Keratinocyte (primary cell): ENCODE data around the gene SPRED1. TPM values are rescaled to one million over a fixed set of nuclear protein-coding genes. Genes with fewer than 3 reads are reported as not detected.

Experiments
- DNase-seq: peaks from one replicate; pipeline ENCODE4 v3.0.0-alpha.2; 2011; ENCODE audit warnings: low read depth, missing footprints, low spot score
- FAIRE-seq: peaks from 2 replicates; lab custom pipeline; 2011; peaks lifted over from hg19 to GRCh38; lab: Jason Lieb, UNC
- H2AFZ ChIP-seq: 2 replicates; pipeline ENCODE4 v1.6.0; 2012; ENCODE audit warnings: low read length, control low read depth, inconsistent platforms; ENCODE audit not compliant: control insufficient read depth
- H3K27ac ChIP-seq: 2 replicates; pipeline ENCODE4 v1.5.1; 2011; ENCODE audit warnings: low read length; ENCODE audit not compliant: control insufficient read depth, insufficient read depth
- H3K27me3 ChIP-seq: 3 replicates; pipeline ENCODE4 v1.6.0; 2011; ENCODE audit warnings: low read length; ENCODE audit not compliant: control insufficient read depth, insufficient read depth; ENCODE audit errors: extremely low read depth
- H3K36me3 ChIP-seq, 2 experiments: 2 replicates in 1 of 2; 3 replicates in 1 of 2; pipeline ENCODE4 v1.5.1; 2011; ENCODE audit warnings: low read length in 2 of 2, mild to moderate bottlenecking in 1 of 2; ENCODE audit not compliant: control insufficient read depth in 2 of 2, insufficient read depth in 2 of 2; ENCODE audit errors: extremely low read depth in 1 of 2
- H3K4me1 ChIP-seq: 3 replicates; pipeline ENCODE4 v1.5.1; 2011; ENCODE audit warnings: low read length; ENCODE audit not compliant: control insufficient read depth, insufficient read depth; ENCODE audit errors: extremely low read depth
- H3K4me2 ChIP-seq: 3 replicates; pipeline ENCODE4 v1.6.0; 2011; ENCODE audit warnings: low read depth, low read length; ENCODE audit not compliant: control insufficient read depth, insufficient read depth; ENCODE audit errors: extremely low read depth
- H3K4me3 ChIP-seq, 3 experiments: fragments of 200-600 bp in 1 of 3; sonication (generic) in 1 of 3; 2 replicates in 2 of 3; 3 replicates in 1 of 3; pipeline ENCODE4 v1.5.1; 2011 to 2016; ENCODE audit warnings: low read length in 3 of 3, mild to moderate bottlenecking in 3 of 3, control low read depth in 2 of 3, inconsistent platforms in 1 of 3, low read depth in 1 of 3, mixed read lengths in 1 of 3, mixed run types in 1 of 3, moderate library complexity in 1 of 3; ENCODE audit not compliant: control insufficient read depth in 2 of 3, insufficient read depth in 2 of 3; ENCODE audit errors: extremely low read depth in 1 of 3
- H3K79me2 ChIP-seq: 2 replicates; pipeline ENCODE4 v1.6.0; 2012; ENCODE audit warnings: low read length; ENCODE audit not compliant: control insufficient read depth, insufficient read depth
- H3K9ac ChIP-seq: 3 replicates; pipeline ENCODE4 v1.6.0; 2011; ENCODE audit warnings: low read length; ENCODE audit not compliant: control insufficient read depth, insufficient read depth; ENCODE audit errors: extremely low read depth
- H3K9me1 ChIP-seq: 3 replicates; pipeline ENCODE4 v1.6.0; 2011; ENCODE audit warnings: low read length; ENCODE audit not compliant: control insufficient read depth, insufficient read depth; ENCODE audit errors: extremely low read depth
- H3K9me3 ChIP-seq: 2 replicates; pipeline ENCODE4 v1.5.1; 2012; ENCODE audit warnings: low read depth, low read length; ENCODE audit not compliant: control insufficient read depth
- H4K20me1 ChIP-seq: 3 replicates; pipeline ENCODE4 v1.6.0; 2011; ENCODE audit warnings: low read length; ENCODE audit not compliant: control insufficient read depth, insufficient read depth; ENCODE audit errors: extremely low read depth
- CTCF ChIP-seq, 3 experiments: IDR thresholded peaks in 1 of 3; conservative IDR thresholded peaks in 1 of 3; optimal IDR thresholded peaks in 1 of 3; 2 replicates in 2 of 3; 3 replicates in 1 of 3; pipeline versions ENCODE3 to v1.5.1; 2011; ENCODE audit warnings: low read length in 3 of 3, mild to moderate bottlenecking in 3 of 3, moderate library complexity in 2 of 3, control low read depth in 1 of 3, inconsistent platforms in 1 of 3; ENCODE audit not compliant: insufficient read depth in 2 of 3; ENCODE audit errors: extremely low read depth in 1 of 3
- EZH2 ChIP-seq: IDR thresholded peaks from one replicate; pipeline ENCODE4 v1.6.1; 2012; ENCODE audit warnings: inconsistent platforms, mild to moderate bottlenecking, low read length, moderate library complexity
- dilution Hi-C: fragments of 300-500 bp; cut with MboI; formaldehyde crosslinking; loops from one replicate; pipeline ENCODE4 v1.7.0; 2020; ENCODE audit warnings: low sequenced_read_pairs; ENCODE audit not compliant: extremely low pct_ligation_motif_present
- polyA plus RNA-seq, 5 experiments: library from polyadenylated mRNA; depleted of rRNA in 3 of 5; stranded (reverse) in 3 of 5; stranded (forward) in 1 of 5; unstranded in 1 of 5; fragments of >200 nt; gene quantifications; 1 replicate in 1 of 5; 2 replicates in 3 of 5; 3 replicates in 1 of 5; pipeline versions ENCODE4 v1.2.1 to v1.2.3, GENCODE V29; 2011 to 2012; ENCODE audit warnings: missing spikeins in 2 of 5, low read depth in 1 of 5, low replicate concordance in 1 of 5

The SPRED1 gene
- polyA plus RNA-seq, 1 donor (not counting 4 experiments of a cell fraction or from before 2014, with no cell fraction given), result 11.5 TPM

DNA sequence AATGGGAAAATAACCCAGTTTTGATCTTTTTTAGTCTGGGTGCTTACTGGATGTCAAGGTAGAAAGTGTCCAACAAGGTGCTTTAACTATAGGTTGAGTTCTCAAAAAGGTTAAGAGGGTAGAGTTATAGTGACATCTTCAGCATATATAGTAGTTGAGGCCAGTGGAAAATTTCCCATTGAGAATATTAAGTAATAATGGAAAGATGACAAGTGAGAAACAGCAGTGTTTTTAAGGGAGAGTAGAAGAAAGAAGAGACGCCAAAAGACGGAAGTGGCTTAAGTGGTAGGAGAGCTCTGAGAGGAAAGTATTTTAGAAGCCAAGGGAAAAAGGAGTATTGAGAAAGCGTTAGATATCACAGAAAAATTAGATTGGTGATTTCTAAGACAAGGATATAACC is 10.6 kb downstream of the SPRED1 start:
- H2AFZ ChIP-seq, result no peak overlapping the region
- H3K36me3 ChIP-seq, result peaks cover 0 to under 1% of the 10 kb centered on the region in 2 experiments
- no peak overlapping the region for H3K9ac ChIP-seq
- peaks cover 3% of the 10 kb centered on the region for H3K9me1 ChIP-seq
- no peak for TF ChIP-seq EZH2
- no peak for TF ChIP-seq CTCF (optimal IDR thresholded peaks at IDR 0.05 in 1 of 3, IDR thresholded peaks at IDR 0.05 in 1 of 3, conservative IDR thresholded peaks at IDR 0.05 in 1 of 3; ENCODE audit: extremely low read depth in 1 of 3, insufficient read depth in 2 of 3, low read length in 3 of 3)
- H3K4me2 ChIP-seq, result no peak overlapping the region
- peaks cover 21% of the 10 kb centered on the region for H3K4me1 ChIP-seq
- no peaks in the 10 kb centered on the region for H3K9me3 ChIP-seq
- no peak overlapping the region for H3K27ac ChIP-seq
- no peak for FAIRE-seq
- dilution Hi-C loops, result no loop called here
- no peaks in the 10 kb centered on the region for H3K27me3 ChIP-seq
- DNase-seq, result no peak
- peaks cover 10% of the 10 kb centered on the region for H4K20me1 ChIP-seq
- H3K4me3 ChIP-seq, result no peak overlapping the region
- peaks cover 90% of the 10 kb centered on the region for H3K79me2 ChIP-seq

DNA sequence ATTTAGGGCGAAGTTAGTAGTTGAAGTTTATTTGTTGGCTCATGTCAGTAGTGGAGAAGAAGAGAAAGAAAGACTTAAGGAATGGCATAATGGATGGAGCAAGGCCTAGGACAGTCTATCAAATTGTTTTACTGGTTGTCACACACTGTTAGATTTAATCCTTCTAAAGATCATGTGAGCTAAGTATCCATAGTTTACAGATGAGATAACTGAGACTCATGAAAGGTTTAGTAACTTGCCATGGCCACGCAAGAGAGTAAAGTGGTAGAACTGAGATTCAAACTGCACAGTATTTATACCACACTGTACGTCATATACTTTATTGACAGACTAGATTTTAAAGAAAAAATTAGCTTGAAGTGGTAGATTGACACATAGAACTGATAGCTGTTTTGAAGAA is 11.4 kb downstream of the SPRED1 start:
- Histone ChIP-seq H3K36me3 (peaks cover 0 to 1% of the 10 kb centered on the region in 2 experiments), H3K79me2 (peaks cover 90% of the 10 kb centered on the region), H2AFZ (no peak overlapping the region), H3K4me3 (no peak overlapping the region), H3K4me1 (peaks cover 21% of the 10 kb centered on the region), H3K27ac (no peak overlapping the region), H4K20me1 (peaks cover 10% of the 10 kb centered on the region), H3K9me1 (peaks cover 3% of the 10 kb centered on the region), H3K4me2 (no peak overlapping the region), H3K27me3 (no peaks in the 10 kb centered on the region), H3K9ac (no peak overlapping the region), H3K9me3 (no peaks in the 10 kb centered on the region)
- FAIRE-seq, result no peak
- TF ChIP-seq EZH2, result no peak
- no peak for TF ChIP-seq CTCF (optimal IDR thresholded peaks at IDR 0.05 in 1 of 3, IDR thresholded peaks at IDR 0.05 in 1 of 3, conservative IDR thresholded peaks at IDR 0.05 in 1 of 3; ENCODE audit: extremely low read depth in 1 of 3, insufficient read depth in 2 of 3, low read length in 3 of 3)
- dilution Hi-C loops, result no loop called here
- no peak for DNase-seq
